HUES6 (cell line): ENCODE results near the gene SPSB1.

Experiments used
- H3K27ac ChIP-seq: 2 replicates; pipeline ENCODE4 v1.7.0; 2013; ENCODE audit warnings: low read depth, mild to moderate bottlenecking, low read length, inconsistent platforms
- H3K27me3 ChIP-seq: 2 replicates; pipeline ENCODE4 v1.6.1; 2013; ENCODE audit warnings: low read length; ENCODE audit not compliant: control insufficient read depth, insufficient read depth
- H3K36me3 ChIP-seq: 2 replicates; pipeline ENCODE4 v1.6.1; 2013; ENCODE audit warnings: low read length; ENCODE audit not compliant: control insufficient read depth, insufficient read depth
- H3K4me1 ChIP-seq: 2 replicates; pipeline ENCODE4 v1.6.1; 2013; ENCODE audit warnings: low read length; ENCODE audit not compliant: control insufficient read depth, insufficient read depth
- H3K4me3 ChIP-seq: 2 replicates; pipeline ENCODE4 v1.5.1; 2013; ENCODE audit warnings: low read depth, low read length
- H3K9ac ChIP-seq: one replicate; pipeline ENCODE4 v1.6.1; 2013; ENCODE audit warnings: mild to moderate bottlenecking, low read length
- H3K9me3 ChIP-seq: 2 replicates; pipeline ENCODE4 v1.6.1; 2013; ENCODE audit warnings: low read depth, low read length; ENCODE audit not compliant: control insufficient read depth, insufficient read depth

SPSB1 gene

GRCh38 chr1:9315411-9316079 is 22.9 kb downstream of the SPSB1 start:
- Histone ChIP-seq H3K36me3 (no peaks in the 10 kb centered on the region), H3K9ac (no peak overlapping the region), H3K9me3 (no peaks in the 10 kb centered on the region), H3K4me1 (peaks cover 20% of the 10 kb centered on the region), H3K4me3 (no peak overlapping the region), H3K27me3 (no peaks in the 10 kb centered on the region), H3K27ac (no peak overlapping the region)

DNA sequence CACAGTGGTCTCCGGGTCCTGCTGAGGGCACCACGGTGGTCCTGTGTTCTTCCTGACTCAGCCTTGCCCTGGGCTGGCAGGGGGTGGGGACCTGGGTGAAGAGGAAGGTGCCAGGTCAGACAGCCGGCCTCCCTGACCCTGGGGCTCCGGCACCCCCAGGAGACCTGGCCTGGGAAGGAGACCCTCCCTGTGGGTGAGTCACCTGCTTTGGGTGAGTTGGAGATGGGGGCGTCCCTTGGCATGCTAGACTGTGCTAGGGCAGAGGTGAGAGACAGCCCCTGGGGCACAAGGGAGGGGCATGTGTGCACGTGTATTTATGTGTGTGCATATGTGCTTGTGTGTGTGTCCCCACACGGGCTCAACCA is 23.4 kb downstream of the SPSB1 start:
- H3K9ac ChIP-seq, result no peak overlapping the region
- no peaks in the 10 kb centered on the region for H3K36me3 ChIP-seq
- H3K27me3 ChIP-seq, result no peaks in the 10 kb centered on the region
- no peak overlapping the region for H3K27ac ChIP-seq
- peaks cover 26% of the 10 kb centered on the region for H3K4me1 ChIP-seq
- no peak overlapping the region for H3K4me3 ChIP-seq
- H3K9me3 ChIP-seq, result no peaks in the 10 kb centered on the region

DNA sequence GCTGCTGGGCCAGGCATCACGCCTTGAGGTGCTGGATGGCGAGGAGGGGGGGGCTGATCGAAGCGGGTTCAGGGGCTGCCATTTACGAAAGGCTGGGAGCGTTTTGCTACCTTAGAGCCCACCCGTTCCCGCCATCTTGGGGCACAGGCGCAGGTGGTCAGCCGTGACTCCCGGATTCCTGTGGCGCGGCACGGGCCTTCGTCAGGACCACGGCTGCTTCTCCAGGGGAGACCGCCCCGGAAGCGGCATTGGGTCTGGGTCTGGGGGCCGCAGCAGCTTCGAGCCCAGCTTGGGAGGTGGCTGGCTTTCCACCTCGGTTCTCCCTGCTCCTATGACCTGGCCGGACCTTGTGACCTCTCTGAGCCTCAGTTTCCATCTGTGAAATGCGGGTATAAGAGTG is 23.8 kb downstream of the SPSB1 start:
- Histone ChIP-seq H3K9me3 (no peaks in the 10 kb centered on the region), H3K27ac (no peak overlapping the region), H3K9ac (no peak overlapping the region), H3K36me3 (no peaks in the 10 kb centered on the region), H3K4me3 (no peak overlapping the region), H3K4me1 (peaks cover 30% of the 10 kb centered on the region), H3K27me3 (no peaks in the 10 kb centered on the region)

DNA sequence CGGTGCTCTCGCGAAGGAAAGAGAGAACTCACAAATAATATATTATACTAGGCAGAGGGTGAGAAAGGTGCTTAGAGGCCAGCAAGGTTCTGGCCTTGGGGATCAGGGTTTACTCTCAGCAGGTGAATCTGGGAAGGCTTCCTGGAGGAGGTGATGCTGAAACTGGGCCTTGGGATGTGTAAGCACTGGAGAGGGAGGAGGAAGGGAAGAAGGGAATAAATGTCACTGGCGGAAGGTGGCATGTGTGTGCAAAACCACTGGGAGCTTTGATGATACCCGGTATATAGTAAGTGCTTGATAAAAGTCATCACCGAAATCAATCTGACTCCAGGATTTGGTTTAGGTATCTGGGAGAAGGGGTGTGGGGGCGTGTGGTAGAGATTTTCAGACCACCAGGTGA is 24.4 kb downstream of the SPSB1 start:
- H3K36me3 ChIP-seq, result no peaks in the 10 kb centered on the region
- H3K4me1 ChIP-seq, result peaks cover 34% of the 10 kb centered on the region
- no peak overlapping the region for H3K27ac ChIP-seq
- no peaks in the 10 kb centered on the region for H3K27me3 ChIP-seq
- H3K9ac ChIP-seq, result no peak overlapping the region
- no peaks in the 10 kb centered on the region for H3K9me3 ChIP-seq
- no peak overlapping the region for H3K4me3 ChIP-seq

DNA sequence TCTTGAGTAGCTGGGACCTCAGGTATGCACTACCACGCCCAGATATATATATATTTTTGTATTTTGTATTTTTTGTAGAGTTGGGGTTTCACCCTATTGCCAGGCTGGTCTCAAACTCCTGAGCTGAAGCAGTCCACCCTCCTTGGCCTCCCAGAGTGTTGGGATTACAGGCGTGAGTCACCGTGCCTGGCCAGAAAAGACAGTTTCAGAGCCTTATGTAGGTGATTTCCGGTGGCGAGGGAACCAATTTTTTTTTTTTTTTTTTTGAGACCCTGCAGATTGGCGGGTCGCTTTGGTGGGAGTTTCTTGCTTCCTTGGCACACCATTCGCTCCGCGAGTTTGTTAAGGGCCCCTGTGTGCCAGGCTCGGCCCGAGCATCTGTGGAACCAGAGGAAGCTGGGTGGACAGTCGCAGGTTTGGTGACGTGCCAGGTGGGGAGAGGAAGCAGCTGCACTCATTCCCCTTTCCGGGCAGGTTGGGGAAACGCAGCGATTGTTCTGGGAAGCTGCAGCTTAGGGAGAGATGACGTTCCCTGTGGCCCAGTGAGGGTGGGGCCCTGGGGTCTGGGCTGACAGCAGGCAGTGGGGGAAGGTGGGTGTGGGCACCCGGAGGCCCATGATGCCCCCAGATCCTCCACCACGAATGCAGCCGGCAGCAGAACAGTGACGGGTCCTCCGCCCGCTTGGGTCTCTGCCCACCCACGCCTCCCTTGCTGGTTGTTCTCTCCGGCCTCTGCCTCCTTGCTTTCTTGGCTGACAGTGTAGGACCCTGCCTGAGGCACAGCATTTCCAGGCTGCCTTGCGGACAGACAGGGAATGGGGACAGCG is 25.1 kb downstream of the SPSB1 start:
- Histone ChIP-seq H3K27ac (no peak overlapping the region), H3K4me3 (no peak overlapping the region), H3K27me3 (no peaks in the 10 kb centered on the region), H3K9ac (no peak overlapping the region), H3K9me3 (no peaks in the 10 kb centered on the region), H3K4me1 (peaks cover 34% of the 10 kb centered on the region), H3K36me3 (no peaks in the 10 kb centered on the region)

- no peaks in the 10 kb centered on the region for H3K9me3 ChIP-seq
- H3K4me3 ChIP-seq, result no peak overlapping the region
- no peaks in the 10 kb centered on the region for H3K27me3 ChIP-seq
- H3K4me1 ChIP-seq, result peaks cover 34% of the 10 kb centered on the region
- H3K9ac ChIP-seq, result peak overlapping the region; percentile 17
- no peak overlapping the region for H3K27ac ChIP-seq
- no peaks in the 10 kb centered on the region for H3K36me3 ChIP-seq
These were observed 26.6 kb downstream of the SPSB1 start for GRCh38 chr1:9319208-9319788.

DNA sequence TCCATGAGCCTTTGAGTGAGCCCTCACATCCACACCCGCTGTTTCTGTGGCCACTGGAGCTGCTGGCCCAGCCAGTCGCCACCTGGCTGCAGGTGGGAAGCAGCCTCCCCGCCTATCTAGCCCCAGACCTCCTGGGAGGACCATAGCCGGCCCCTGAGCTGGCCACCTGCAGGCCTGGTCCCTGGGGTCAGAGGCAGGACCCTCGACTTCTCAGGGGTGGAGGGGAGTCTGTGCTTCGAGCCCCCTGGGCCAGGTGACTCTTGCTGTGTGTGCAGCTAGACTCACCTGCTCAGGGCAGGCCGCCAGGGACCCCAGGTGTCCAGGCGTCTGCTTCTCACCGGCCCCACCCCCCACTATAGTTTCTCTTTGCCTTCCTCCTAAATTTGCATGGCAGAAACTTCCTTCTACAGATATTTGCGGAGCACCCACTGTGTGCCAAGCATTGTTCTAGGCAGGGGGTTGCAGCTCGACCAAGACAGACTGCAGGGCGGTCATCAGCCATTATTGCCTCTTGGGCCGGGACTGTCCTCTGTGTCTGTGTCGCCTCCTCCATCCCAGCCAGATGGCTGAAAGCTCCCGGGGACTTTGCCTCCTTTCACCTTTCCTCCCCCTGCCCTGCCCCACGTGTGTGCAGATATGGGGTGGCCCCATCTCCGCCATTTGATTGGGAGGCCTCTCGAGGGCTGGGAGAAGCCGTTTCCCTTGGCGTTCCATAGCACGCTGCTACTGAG is 27.3 kb downstream of the SPSB1 start:
- no peak overlapping the region; the same call in 1 of the 2 replicates for H3K27ac ChIP-seq
- H3K9me3 ChIP-seq, result no peaks in the 10 kb centered on the region
- 0 out of 2 replicates have a peak overlapping the region, but pooled peaks have one; percentile 11 for H3K4me3 ChIP-seq
- H3K9ac ChIP-seq, result peak overlapping the region; percentile 58
- no peaks in the 10 kb centered on the region for H3K27me3 ChIP-seq
- H3K4me1 ChIP-seq, result peaks cover 34% of the 10 kb centered on the region
- H3K36me3 ChIP-seq, result no peaks in the 10 kb centered on the region

- 0 out of 2 replicates have a peak overlapping the region, but pooled peaks have one; percentile 11 for H3K4me3 ChIP-seq
- H3K27me3 ChIP-seq, result no peaks in the 10 kb centered on the region
- peaks cover 34% of the 10 kb centered on the region for H3K4me1 ChIP-seq
- no peaks in the 10 kb centered on the region for H3K9me3 ChIP-seq
- H3K9ac ChIP-seq, result peak overlapping the region; percentile 58
- H3K36me3 ChIP-seq, result no peaks in the 10 kb centered on the region
- H3K27ac ChIP-seq, result no peak overlapping the region; the same call in 1 of the 2 replicates
These were observed 28.1 kb downstream of the SPSB1 start for GRCh38 chr1:9320520-9321479.

DNA sequence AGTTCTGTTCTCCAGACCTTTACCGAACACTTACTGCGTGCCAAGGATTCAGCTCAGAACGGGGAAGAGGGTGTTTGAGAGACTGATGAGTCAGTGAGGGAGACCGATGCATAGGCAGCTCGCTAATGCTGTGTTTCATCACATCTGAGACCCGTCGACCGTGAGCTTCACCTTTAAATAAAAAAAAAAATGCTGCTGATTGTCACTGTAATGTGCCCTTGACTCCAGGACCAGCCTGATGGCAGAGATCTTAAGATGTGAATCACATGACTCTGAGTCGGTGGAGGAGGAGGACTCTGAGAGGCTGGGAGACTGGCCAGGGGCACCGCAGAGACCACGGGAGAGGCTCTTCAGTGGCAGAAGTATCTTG is 28.8 kb downstream of the SPSB1 start:
- Histone ChIP-seq H3K9me3 (no peaks in the 10 kb centered on the region), H3K4me3 (no peak overlapping the region), H3K36me3 (no peaks in the 10 kb centered on the region), H3K9ac (no peak overlapping the region), H3K4me1 (peaks cover 34% of the 10 kb centered on the region), H3K27ac (no peak overlapping the region), H3K27me3 (no peaks in the 10 kb centered on the region)

GRCh38 chr1:9321986-9322660 is 29.4 kb downstream of the SPSB1 start:
- H3K4me3 ChIP-seq, result no peak overlapping the region
- H3K27me3 ChIP-seq, result no peaks in the 10 kb centered on the region
- no peak overlapping the region for H3K9ac ChIP-seq
- H3K36me3 ChIP-seq, result no peaks in the 10 kb centered on the region
- H3K9me3 ChIP-seq, result no peaks in the 10 kb centered on the region
- peaks cover 34% of the 10 kb centered on the region for H3K4me1 ChIP-seq
- H3K27ac ChIP-seq, result no peak overlapping the region
